ENCODE results near the gene GINM1.

The GINM1 gene

DNA sequence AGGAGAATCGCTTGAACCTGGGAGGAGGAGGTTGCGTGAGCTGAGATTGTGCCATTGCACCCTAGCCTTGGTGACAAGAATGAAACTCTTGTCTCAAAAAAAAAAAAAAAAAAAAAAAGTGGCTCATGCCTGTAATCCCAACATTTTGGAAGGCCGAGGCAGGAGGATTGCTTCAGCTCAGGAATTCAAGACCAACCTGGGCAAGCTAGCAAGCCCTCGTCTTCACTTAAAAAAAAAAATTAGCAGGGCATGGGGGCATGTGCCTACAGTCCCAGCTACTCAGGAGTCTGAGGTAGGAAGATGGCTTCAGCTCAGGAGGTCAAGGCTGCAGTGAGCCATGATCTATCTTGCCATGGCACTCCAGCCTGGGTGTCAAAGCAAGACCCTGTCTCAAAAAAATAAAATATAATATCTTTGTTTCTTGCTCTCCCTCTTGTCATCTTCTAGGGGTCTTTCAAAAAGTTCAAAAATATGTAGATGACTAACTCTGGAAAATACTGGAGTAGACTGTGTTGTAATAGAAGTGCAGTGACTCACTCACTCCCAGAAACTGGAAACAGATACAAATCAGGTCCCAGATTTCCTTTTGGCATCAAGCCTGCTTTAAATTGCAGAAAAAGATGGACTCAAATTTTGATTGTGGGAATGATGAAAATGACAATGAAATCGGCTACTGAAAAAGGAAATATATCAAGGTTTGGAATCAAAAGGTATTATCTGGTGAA, 2.8 kb upstream of the GINM1 start (continued):
- TF ChIP-seq ZNF324 (tag by site-specific recombination; IDR thresholded peaks at IDR 0.05) (no peak), ZNF623 (tag by site-specific recombination; IDR thresholded peaks at IDR 0.05) (no peak), ZNF621 (tag by site-specific recombination; IDR thresholded peaks at IDR 0.05) (no peak), SALL2 (tag by site-specific recombination; IDR thresholded peaks at IDR 0.05; ENCODE audit: borderline replicate concordance) (no peak), ZNF24 (tag by site-specific recombination; IDR thresholded peaks at IDR 0.05) (no peak), ZBTB8A (tag by site-specific recombination; IDR thresholded peaks at IDR 0.05) (no peak), ZNF155 (tag by site-specific recombination; IDR thresholded peaks at IDR 0.05) (no peak), ZFP37 (tag by site-specific recombination; IDR thresholded peaks at IDR 0.05) (no peak), KLF10 (tag by site-specific recombination; IDR thresholded peaks at IDR 0.05) (no peak), ZBTB21 (tag by site-specific recombination; IDR thresholded peaks at IDR 0.05) (no peak), ZNF416 (tag by site-specific recombination; IDR thresholded peaks at IDR 0.05) (no peak), TRIM28 (IDR thresholded peaks at IDR 0.05; ENCODE audit: borderline replicate concordance, low read length) (no peak), TCF7L2 (IDR thresholded peaks at IDR 0.05; ENCODE audit: borderline replicate concordance, low read depth, low read length) (no peak), YY2 (tag by site-specific recombination; IDR thresholded peaks at IDR 0.05) (0 out of 2 replicates have a peak, but pooled peaks have one; percentile 27), ZNF747 (tag by site-specific recombination; IDR thresholded peaks at IDR 0.05) (no peak), ZNF624 (tag by site-specific recombination; IDR thresholded peaks at IDR 0.05) (no peak)
- TF ChIP-seq, protein P1, sequence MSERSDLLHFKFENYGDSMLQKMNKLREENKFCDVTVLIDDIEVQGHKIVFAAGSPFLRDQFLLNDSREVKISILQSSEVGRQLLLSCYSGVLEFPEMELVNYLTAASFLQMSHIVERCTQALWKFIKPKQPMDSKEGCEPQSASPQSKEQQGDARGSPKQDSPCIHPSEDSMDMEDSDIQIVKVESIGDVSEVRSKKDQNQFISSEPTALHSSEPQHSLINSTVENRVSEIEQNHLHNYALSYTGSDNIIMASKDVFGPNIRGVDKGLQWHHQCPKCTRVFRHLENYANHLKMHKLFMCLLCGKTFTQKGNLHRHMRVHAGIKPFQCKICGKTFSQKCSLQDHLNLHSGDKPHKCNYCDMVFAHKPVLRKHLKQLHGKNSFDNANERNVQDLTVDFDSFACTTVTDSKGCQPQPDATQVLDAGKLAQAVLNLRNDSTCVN (tag by site-specific recombination; optimal IDR thresholded peaks at IDR 0.05): no peak
- TF ChIP-seq, protein P2, sequence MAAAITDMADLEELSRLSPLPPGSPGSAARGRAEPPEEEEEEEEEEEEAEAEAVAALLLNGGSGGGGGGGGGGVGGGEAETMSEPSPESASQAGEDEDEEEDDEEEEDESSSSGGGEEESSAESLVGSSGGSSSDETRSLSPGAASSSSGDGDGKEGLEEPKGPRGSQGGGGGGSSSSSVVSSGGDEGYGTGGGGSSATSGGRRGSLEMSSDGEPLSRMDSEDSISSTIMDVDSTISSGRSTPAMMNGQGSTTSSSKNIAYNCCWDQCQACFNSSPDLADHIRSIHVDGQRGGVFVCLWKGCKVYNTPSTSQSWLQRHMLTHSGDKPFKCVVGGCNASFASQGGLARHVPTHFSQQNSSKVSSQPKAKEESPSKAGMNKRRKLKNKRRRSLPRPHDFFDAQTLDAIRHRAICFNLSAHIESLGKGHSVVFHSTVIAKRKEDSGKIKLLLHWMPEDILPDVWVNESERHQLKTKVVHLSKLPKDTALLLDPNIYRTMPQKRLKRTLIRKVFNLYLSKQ (tag by site-specific recombination; IDR thresholded peaks at IDR 0.05; ENCODE audit: borderline replicate concordance): no peak
- TF ChIP-seq, protein P3, sequence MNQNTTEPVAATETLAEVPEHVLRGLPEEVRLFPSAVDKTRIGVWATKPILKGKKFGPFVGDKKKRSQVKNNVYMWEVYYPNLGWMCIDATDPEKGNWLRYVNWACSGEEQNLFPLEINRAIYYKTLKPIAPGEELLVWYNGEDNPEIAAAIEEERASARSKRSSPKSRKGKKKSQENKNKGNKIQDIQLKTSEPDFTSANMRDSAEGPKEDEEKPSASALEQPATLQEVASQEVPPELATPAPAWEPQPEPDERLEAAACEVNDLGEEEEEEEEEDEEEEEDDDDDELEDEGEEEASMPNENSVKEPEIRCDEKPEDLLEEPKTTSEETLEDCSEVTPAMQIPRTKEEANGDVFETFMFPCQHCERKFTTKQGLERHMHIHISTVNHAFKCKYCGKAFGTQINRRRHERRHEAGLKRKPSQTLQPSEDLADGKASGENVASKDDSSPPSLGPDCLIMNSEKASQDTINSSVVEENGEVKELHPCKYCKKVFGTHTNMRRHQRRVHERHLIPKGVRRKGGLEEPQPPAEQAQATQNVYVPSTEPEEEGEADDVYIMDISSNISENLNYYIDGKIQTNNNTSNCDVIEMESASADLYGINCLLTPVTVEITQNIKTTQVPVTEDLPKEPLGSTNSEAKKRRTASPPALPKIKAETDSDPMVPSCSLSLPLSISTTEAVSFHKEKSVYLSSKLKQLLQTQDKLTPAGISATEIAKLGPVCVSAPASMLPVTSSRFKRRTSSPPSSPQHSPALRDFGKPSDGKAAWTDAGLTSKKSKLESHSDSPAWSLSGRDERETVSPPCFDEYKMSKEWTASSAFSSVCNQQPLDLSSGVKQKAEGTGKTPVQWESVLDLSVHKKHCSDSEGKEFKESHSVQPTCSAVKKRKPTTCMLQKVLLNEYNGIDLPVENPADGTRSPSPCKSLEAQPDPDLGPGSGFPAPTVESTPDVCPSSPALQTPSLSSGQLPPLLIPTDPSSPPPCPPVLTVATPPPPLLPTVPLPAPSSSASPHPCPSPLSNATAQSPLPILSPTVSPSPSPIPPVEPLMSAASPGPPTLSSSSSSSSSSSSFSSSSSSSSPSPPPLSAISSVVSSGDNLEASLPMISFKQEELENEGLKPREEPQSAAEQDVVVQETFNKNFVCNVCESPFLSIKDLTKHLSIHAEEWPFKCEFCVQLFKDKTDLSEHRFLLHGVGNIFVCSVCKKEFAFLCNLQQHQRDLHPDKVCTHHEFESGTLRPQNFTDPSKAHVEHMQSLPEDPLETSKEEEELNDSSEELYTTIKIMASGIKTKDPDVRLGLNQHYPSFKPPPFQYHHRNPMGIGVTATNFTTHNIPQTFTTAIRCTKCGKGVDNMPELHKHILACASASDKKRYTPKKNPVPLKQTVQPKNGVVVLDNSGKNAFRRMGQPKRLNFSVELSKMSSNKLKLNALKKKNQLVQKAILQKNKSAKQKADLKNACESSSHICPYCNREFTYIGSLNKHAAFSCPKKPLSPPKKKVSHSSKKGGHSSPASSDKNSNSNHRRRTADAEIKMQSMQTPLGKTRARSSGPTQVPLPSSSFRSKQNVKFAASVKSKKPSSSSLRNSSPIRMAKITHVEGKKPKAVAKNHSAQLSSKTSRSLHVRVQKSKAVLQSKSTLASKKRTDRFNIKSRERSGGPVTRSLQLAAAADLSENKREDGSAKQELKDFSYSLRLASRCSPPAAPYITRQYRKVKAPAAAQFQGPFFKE (tag by site-specific recombination; IDR thresholded peaks at IDR 0.05; ENCODE audit: borderline replicate concordance): no peak
- TF ChIP-seq, protein P4, sequence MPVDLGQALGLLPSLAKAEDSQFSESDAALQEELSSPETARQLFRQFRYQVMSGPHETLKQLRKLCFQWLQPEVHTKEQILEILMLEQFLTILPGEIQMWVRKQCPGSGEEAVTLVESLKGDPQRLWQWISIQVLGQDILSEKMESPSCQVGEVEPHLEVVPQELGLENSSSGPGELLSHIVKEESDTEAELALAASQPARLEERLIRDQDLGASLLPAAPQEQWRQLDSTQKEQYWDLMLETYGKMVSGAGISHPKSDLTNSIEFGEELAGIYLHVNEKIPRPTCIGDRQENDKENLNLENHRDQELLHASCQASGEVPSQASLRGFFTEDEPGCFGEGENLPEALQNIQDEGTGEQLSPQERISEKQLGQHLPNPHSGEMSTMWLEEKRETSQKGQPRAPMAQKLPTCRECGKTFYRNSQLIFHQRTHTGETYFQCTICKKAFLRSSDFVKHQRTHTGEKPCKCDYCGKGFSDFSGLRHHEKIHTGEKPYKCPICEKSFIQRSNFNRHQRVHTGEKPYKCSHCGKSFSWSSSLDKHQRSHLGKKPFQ (tag by site-specific recombination; IDR thresholded peaks at IDR 0.05): no peak
- TF ChIP-seq, protein P5, sequence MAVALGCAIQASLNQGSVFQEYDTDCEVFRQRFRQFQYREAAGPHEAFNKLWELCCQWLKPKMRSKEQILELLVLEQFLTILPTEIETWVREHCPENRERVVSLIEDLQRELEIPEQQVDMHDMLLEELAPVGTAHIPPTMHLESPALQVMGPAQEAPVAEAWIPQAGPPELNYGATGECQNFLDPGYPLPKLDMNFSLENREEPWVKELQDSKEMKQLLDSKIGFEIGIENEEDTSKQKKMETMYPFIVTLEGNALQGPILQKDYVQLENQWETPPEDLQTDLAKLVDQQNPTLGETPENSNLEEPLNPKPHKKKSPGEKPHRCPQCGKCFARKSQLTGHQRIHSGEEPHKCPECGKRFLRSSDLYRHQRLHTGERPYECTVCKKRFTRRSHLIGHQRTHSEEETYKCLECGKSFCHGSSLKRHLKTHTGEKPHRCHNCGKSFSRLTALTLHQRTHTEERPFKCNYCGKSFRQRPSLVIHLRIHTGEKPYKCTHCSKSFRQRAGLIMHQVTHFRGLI (tag by site-specific recombination; IDR thresholded peaks at IDR 0.05): no peak
- TF ChIP-seq, protein P6, sequence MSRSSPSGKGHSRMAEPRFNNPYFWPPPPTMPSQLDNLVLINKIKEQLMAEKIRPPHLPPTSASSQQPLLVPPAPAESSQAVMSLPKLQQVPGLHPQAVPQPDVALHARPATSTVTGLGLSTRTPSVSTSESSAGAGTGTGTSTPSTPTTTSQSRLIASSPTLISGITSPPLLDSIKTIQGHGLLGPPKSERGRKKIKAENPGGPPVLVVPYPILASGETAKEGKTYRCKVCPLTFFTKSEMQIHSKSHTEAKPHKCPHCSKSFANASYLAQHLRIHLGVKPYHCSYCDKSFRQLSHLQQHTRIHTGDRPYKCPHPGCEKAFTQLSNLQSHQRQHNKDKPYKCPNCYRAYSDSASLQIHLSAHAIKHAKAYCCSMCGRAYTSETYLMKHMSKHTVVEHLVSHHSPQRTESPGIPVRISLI (tag by site-specific recombination; IDR thresholded peaks at IDR 0.05): peak; percentile 81
- TF ChIP-seq, protein P7, sequence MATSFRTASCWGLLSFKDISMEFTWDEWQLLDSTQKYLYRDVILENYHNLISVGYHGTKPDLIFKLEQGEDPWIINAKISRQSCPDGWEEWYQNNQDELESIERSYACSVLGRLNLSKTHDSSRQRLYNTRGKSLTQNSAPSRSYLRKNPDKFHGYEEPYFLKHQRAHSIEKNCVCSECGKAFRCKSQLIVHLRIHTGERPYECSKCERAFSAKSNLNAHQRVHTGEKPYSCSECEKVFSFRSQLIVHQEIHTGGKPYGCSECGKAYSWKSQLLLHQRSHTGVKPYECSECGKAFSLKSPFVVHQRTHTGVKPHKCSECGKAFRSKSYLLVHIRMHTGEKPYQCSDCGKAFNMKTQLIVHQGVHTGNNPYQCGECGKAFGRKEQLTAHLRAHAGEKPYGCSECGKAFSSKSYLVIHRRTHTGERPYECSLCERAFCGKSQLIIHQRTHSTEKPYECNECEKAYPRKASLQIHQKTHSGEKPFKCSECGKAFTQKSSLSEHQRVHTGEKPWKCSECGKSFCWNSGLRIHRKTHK (tag by site-specific recombination; IDR thresholded peaks at IDR 0.05): no peak
